ENCODE measurements around the gene EFCC1.

Gene EFCC1

GRCh38 chr3:129031476-129032215 is 30.5 kb downstream of the EFCC1 start:
- in situ Hi-C loops (cut with MboI; ENCODE audit: low sequenced_read_pairs): no loop called here

DNA sequence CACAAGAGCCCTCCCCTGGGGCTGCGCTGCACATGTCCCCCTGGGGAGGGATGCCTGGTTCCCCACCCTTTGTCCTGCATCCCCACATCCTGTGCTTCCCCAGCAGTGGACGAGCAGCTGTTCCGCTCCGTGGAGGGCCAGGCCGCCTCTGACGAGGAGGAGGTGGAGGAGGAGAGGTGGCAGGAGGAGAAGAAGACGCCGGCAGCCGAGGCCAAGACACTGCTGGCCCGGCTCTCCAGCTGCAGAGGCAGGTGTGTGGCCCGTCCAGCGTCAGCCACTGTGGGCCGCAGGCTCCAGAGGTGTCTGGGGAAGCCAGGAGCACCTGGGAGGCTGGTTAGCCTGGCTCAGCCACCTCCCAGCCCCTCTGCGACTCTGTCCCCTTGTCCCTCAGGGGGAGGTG is 31.6 kb downstream of the EFCC1 start:
- in situ Hi-C loops (cut with MboI; ENCODE audit: low sequenced_read_pairs): no loop called here

DNA sequence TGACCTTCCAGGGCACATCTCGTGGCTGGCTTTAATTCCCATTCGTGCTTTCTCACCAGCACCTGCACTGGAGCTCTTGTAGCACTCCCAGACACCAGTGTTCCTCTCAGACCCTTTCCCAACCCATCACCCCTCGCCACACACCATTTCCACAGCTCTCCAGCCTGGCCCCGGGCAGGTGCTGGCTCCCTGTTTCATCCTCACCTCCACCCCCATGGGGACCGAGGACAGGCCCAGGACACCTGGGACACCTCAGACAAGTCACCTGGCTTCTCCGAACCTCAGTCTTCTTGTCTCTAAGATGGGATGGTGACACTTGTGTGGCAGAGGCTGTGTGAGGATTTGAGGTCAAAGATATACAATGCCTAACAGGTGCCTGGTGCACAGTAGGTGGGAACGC is 32.0 kb downstream of the EFCC1 start:
- in situ Hi-C loops (cut with MboI; ENCODE audit: low sequenced_read_pairs): no loop called here

GRCh38 chr3:129033633-129034321 is 32.7 kb downstream of the EFCC1 start:
- in situ Hi-C loops (cut with MboI; ENCODE audit: low sequenced_read_pairs): no loop called here

DNA sequence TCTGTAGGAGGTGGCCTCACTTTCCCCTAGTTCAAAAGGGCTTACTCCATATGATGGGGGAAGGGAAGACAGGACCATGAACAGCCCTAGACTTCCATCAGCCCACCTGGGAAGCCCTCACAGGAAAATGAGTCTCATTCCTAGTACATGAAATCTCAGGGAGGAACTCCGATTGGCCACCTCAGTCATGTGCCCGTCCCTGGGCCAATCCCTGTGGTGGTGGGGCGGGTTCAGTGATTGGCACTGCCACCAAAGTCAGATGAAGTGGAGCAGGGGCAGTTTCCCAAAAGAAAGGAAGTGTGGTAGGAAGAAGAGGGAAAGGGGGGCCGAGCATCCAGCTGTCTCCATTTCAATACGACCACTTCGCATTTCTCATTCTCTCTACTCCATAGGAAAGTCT is 33.5 kb downstream of the EFCC1 start:
- in situ Hi-C loops (cut with MboI; ENCODE audit: low sequenced_read_pairs): no loop called here

GRCh38 chr3:129035360-129036221 is 34.5 kb downstream of the EFCC1 start:
- in situ Hi-C loops (cut with MboI; ENCODE audit: low sequenced_read_pairs): no loop called here

- in situ Hi-C loops (cut with MboI; ENCODE audit: low sequenced_read_pairs): no loop called here
Observed at GRCh38 chr3:129036222-129037092, 35.4 kb downstream of the EFCC1 start.

GRCh38 chr3:129037093-129037419 is 36.0 kb downstream of the EFCC1 start:
- in situ Hi-C loops (cut with MboI; ENCODE audit: low sequenced_read_pairs): no loop called here

DNA sequence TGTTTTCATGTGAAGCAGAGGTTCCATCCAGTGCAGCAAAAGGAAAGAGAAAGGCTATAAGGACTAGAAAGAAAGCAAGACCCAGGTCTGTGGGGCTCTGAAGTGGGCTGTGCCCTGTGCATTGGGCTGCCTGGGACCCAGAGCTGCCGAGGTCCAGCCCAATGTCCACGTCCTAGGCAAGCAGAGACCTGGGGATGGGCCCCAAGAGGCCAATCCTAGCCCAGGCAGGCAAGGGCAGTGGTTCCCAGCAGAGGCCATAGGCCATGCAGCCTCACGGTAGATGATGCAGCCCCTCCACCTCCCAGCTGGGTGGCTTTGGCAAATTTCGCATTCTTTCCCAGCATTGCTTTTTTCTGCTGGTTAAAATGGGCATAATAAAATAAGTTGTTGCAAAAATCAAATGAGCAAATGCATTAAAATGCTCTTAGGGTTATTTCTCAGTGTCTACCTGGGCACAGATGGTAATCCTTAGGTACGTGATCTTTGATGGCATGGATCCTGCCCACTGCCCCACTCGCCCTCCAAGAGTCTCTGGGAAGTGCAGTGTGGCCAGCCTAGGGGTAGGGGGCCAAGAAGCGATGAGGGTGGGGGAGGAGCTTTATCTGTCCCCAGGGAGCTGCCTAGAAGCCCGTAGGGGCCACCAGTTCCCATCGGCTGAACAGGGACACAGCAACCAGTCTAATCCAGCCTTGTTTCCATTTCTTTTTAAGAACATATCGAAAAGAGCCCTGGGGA is 37.2 kb downstream of the EFCC1 start:
- in situ Hi-C loops (cut with MboI; ENCODE audit: low sequenced_read_pairs): no loop called here

DNA sequence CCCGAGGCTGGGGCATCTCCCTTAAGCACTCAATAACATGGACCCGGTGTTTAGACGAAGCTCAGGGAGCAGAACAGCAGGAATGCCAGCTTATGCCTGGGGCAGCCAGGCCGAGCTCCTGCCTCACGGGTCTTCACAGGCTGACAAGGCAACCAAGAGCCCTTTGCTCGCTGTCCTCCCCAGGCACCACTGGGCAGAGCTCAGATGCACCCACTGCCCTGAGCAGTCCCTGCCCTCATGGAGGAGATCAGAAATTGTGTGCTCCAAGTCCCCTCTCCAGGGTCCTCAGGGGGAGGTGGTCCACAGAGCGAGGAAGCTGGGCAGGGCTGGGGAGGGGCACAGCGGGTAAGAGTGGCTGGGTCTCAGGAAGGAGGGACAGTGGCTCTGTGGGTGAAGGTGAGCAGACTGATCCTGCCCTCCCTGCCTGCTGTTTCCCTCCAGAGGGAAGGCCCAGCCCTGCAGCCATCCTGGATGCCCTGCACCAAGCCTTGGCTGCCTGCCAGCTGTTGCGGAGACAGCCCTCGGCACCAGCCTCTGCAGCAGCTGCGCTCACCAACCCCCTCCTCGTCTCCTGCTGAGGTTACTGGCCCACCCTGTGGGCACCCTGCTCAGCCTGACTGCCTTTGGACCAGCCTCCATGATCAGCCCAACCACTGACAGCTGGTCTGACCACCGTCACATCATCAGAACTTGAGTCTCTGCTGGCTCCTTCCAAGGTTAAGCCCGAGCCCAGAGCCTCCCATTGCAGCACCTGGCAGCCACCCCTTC is 38.4 kb downstream of the EFCC1 start:
- in situ Hi-C loops (cut with MboI; ENCODE audit: low sequenced_read_pairs): no loop called here

- in situ Hi-C loops (cut with MboI; ENCODE audit: low sequenced_read_pairs): no loop called here
Observed at GRCh38 chr3:129040039-129040336, 38.9 kb downstream of the EFCC1 start.

DNA sequence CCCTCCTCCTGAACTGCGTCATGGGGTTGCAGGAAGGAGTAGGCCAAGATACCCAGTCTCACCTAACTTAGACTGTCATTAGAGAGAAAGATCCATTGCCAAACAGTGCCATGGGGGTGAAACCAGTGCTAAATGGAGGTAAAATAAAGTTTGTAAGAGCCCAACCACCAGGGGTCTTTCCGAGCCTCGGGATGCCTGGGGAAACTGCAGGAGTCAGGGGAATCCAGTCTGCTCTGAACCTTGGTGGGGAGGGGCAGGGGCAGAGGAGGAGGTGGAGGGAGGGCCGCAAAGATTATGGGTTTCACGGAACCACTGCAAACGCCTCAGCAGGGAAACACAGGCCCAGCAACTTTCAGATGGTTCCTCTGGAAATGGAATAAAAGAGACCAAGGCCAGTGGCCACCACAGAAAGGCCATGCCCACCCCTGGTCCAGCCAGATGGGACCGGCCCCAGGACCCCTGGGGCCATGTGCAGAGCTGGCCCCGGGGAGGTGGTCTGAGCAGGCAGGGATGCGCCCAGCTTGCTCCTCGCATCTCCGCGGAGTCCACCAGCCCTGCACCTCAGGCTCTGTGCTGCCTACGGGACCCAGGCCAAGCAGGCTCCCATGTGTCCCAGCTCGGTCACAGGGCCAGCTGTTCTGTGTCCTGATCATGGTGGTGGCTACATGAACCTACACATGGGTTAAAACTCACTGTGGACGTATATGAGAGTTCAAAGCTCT is 39.6 kb downstream of the EFCC1 start:
- in situ Hi-C loops (cut with MboI; ENCODE audit: low sequenced_read_pairs): no loop called here

- in situ Hi-C loops (cut with MboI; ENCODE audit: low sequenced_read_pairs): no loop called here
Observed at GRCh38 chr3:129045675-129046036, 44.6 kb downstream of the EFCC1 start.

GRCh38 chr3:129046037-129046731 is 45.1 kb downstream of the EFCC1 start:
- in situ Hi-C loops (cut with MboI; ENCODE audit: low sequenced_read_pairs): no loop called here

DNA sequence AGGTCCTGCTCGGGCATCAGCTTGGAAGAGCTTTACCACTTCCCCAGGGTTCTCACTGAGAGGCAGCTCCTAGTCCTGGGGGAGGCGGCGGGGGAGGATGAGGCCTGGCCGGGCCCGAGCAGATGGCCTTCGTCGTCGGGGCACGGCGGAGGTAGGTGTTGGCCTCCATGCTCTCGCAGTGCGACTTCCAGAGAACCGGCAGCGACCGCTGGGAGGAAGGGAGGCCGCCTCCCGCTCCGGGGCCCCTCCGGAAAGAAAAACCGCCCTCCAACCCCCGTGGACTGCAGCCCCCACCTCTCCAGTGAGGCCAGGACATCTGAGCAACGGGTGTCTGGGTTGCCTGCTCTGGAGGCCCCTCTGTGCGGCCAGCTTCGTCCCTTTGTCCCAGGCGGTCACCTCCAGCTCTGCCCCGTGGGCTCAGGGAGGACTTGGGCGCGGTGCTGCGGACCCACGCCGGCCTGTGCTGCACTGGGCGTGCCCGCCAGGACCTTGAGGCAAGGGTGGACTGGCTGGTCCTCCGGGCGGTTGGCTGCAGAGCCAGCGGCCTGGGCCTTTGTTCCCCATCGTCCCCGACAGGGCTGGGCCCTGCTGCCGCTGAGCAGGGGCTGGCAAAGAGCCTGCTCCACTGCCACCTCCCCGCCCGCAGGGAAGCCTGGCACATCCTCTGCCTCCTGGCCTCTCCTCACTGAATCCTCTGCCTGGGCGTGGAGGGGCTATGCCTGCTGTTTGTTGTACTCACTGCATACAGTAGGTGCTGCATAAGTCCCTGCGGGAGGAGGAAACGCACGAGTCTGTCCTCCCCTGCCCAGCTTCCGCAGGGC is 45.8 kb downstream of the EFCC1 start:
- in situ Hi-C loops (cut with MboI; ENCODE audit: low sequenced_read_pairs): no loop called here

DNA sequence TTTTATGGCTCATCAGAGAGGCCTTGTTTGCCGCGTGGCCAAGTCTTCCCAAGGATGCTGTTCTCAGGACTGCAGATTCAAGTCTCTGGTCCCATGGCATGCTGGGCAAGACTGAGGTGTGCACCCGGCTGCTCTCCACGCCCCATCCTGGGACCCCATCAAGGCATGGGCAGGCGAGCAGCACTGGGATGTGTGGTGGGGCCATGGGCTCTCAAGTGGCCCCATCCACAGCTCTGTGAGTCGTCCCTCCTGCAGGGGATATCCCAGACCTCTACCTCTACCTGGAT is 46.4 kb downstream of the EFCC1 start:
- in situ Hi-C loops (cut with MboI; ENCODE audit: low sequenced_read_pairs): no loop called here

DNA sequence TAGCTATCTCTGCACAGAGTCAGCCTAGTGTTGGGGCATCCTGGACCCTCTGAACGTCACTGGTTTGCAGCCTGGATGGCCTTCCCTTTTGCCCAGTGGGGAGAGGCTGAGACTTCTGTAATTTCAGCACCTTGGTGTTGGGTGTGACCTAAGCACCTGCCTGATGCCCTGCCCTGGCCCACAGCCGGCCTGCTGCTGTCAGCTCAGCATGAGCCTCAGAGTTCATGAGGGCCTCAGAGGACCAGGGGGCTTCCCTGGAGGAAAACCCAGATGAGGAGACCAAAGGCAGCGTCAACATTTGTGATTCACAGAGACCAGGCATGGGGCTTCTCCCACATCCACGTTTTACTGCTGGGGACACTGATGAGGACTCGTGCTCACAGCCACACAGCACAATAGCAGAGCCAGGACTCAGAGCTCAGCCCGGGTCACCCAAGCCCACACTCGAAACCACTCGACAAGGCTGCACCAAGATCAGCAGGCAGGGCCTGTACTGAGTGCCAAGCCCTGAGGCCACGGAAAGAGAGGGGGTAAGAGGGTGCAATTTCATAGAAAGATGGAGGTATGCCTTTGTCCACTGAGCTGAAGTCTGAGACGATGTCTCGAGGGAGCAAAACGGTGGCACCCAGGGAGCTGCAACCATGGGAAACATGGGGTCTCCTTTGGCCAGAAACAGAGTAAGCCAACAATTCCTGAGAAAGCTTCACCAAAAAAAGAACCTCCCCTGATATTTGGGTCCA is 49.6 kb downstream of the EFCC1 start:
- in situ Hi-C loops (cut with MboI; ENCODE audit: low sequenced_read_pairs): no loop called here

All from HL-60/S4 treated with phorbol 12-myristate 13-acetate at 8.2 ng/mL for 4 days and 3 days (cell line).